ENCODE data around the gene SIPA1L2. TPM values are rescaled to one million over a fixed set of nuclear protein-coding genes. Genes with fewer than 3 reads are reported as not detected.

SIPA1L2 gene
- polyA plus RNA-seq, 3 donors, result 29.6 to 35.6 (median 30.8) TPM

GRCh38 chr1:232598837-232599177 is 31.1 kb downstream of the SIPA1L2 start:
- DNase-seq (ENCODE audit: extremely low read depth in 1 of 11, low read depth in 9 of 11, low spot score in 4 of 11), result no peak

- DNase-seq (ENCODE audit: extremely low read depth in 1 of 11, low read depth in 9 of 11, low spot score in 4 of 11), result no peak
Observed at GRCh38 chr1:232598133-232598532, 31.8 kb downstream of the SIPA1L2 start.

GRCh38 chr1:232597721-232598120 is 32.2 kb downstream of the SIPA1L2 start:
- DNase-seq (ENCODE audit: extremely low read depth in 1 of 11, low read depth in 9 of 11, low spot score in 4 of 11), result no peak

- DNase-seq (ENCODE audit: extremely low read depth in 1 of 11, low read depth in 9 of 11, low spot score in 4 of 11), result no peak
Observed at GRCh38 chr1:232596666-232597303, 33.1 kb downstream of the SIPA1L2 start.

GRCh38 chr1:232594768-232595698 is 34.9 kb downstream of the SIPA1L2 start:
- no peak for DNase-seq (ENCODE audit: extremely low read depth in 1 of 11, low read depth in 9 of 11, low spot score in 4 of 11)

GRCh38 chr1:232593717-232594502 is 36.0 kb downstream of the SIPA1L2 start:
- no peak for DNase-seq (ENCODE audit: extremely low read depth in 1 of 11, low read depth in 9 of 11, low spot score in 4 of 11)

GRCh38 chr1:232591344-232591743 is 38.6 kb downstream of the SIPA1L2 start:
- no peak for DNase-seq (ENCODE audit: extremely low read depth in 1 of 11, low read depth in 9 of 11, low spot score in 4 of 11)

GRCh38 chr1:232590744-232591082 is 39.2 kb downstream of the SIPA1L2 start:
- no peak for DNase-seq (ENCODE audit: extremely low read depth in 1 of 11, low read depth in 9 of 11, low spot score in 4 of 11)

- DNase-seq (ENCODE audit: extremely low read depth in 1 of 11, low read depth in 9 of 11, low spot score in 4 of 11), result no peak
Observed at GRCh38 chr1:232589812-232590743, 39.9 kb downstream of the SIPA1L2 start.

- no peak for DNase-seq (ENCODE audit: extremely low read depth in 1 of 11, low read depth in 9 of 11, low spot score in 4 of 11)
Observed at GRCh38 chr1:232589111-232589811, 40.7 kb downstream of the SIPA1L2 start.

- DNase-seq (ENCODE audit: extremely low read depth in 1 of 11, low read depth in 9 of 11, low spot score in 4 of 11), result no peak
Observed at GRCh38 chr1:232587141-232588008, 42.6 kb downstream of the SIPA1L2 start.

- no peak for DNase-seq (ENCODE audit: extremely low read depth in 1 of 11, low read depth in 9 of 11, low spot score in 4 of 11)
Observed at GRCh38 chr1:232586679-232587078, 43.3 kb downstream of the SIPA1L2 start.

- no peak for DNase-seq (ENCODE audit: extremely low read depth in 1 of 11, low read depth in 9 of 11, low spot score in 4 of 11)
Observed at GRCh38 chr1:232585486-232585885, 44.4 kb downstream of the SIPA1L2 start.

- no peak for DNase-seq (ENCODE audit: extremely low read depth in 1 of 11, low read depth in 9 of 11, low spot score in 4 of 11)
Observed at GRCh38 chr1:232581932-232582331, 48.0 kb downstream of the SIPA1L2 start.

All from renal cortex interstitium (tissue), 11 donors.